Keratinocyte (primary cell): Measurements from ENCODE around the gene UNKL. TPM values are rescaled to one million over a fixed set of nuclear protein-coding genes. Genes with fewer than 3 reads are reported as not detected.

ENCODE experiments used
- DNase-seq: peaks from one replicate; pipeline ENCODE4 v3.0.0-alpha.2; 2011; ENCODE audit warnings: low read depth, missing footprints, low spot score
- FAIRE-seq: peaks from 2 replicates; lab custom pipeline; 2011; peaks lifted over from hg19 to GRCh38; lab: Jason Lieb, UNC
- H2AFZ ChIP-seq: 2 replicates; pipeline ENCODE4 v1.6.0; 2012; ENCODE audit warnings: low read length, control low read depth, inconsistent platforms; ENCODE audit not compliant: control insufficient read depth
- H3K27ac ChIP-seq: 2 replicates; pipeline ENCODE4 v1.5.1; 2011; ENCODE audit warnings: low read length; ENCODE audit not compliant: control insufficient read depth, insufficient read depth
- H3K27me3 ChIP-seq: 3 replicates; pipeline ENCODE4 v1.6.0; 2011; ENCODE audit warnings: low read length; ENCODE audit not compliant: control insufficient read depth, insufficient read depth; ENCODE audit errors: extremely low read depth
- H3K36me3 ChIP-seq, 2 experiments: 2 replicates in 1 of 2; 3 replicates in 1 of 2; pipeline ENCODE4 v1.5.1; 2011; ENCODE audit warnings: low read length in 2 of 2, mild to moderate bottlenecking in 1 of 2; ENCODE audit not compliant: control insufficient read depth in 2 of 2, insufficient read depth in 2 of 2; ENCODE audit errors: extremely low read depth in 1 of 2
- H3K4me1 ChIP-seq: 3 replicates; pipeline ENCODE4 v1.5.1; 2011; ENCODE audit warnings: low read length; ENCODE audit not compliant: control insufficient read depth, insufficient read depth; ENCODE audit errors: extremely low read depth
- H3K4me2 ChIP-seq: 3 replicates; pipeline ENCODE4 v1.6.0; 2011; ENCODE audit warnings: low read depth, low read length; ENCODE audit not compliant: control insufficient read depth, insufficient read depth; ENCODE audit errors: extremely low read depth
- H3K4me3 ChIP-seq, 3 experiments: fragments of 200-600 bp in 1 of 3; sonication (generic) in 1 of 3; 2 replicates in 2 of 3; 3 replicates in 1 of 3; pipeline ENCODE4 v1.5.1; 2011 to 2016; ENCODE audit warnings: low read length in 3 of 3, mild to moderate bottlenecking in 3 of 3, control low read depth in 2 of 3, inconsistent platforms in 1 of 3, low read depth in 1 of 3, mixed read lengths in 1 of 3, mixed run types in 1 of 3, moderate library complexity in 1 of 3; ENCODE audit not compliant: control insufficient read depth in 2 of 3, insufficient read depth in 2 of 3; ENCODE audit errors: extremely low read depth in 1 of 3
- H3K79me2 ChIP-seq: 2 replicates; pipeline ENCODE4 v1.6.0; 2012; ENCODE audit warnings: low read length; ENCODE audit not compliant: control insufficient read depth, insufficient read depth
- H3K9ac ChIP-seq: 3 replicates; pipeline ENCODE4 v1.6.0; 2011; ENCODE audit warnings: low read length; ENCODE audit not compliant: control insufficient read depth, insufficient read depth; ENCODE audit errors: extremely low read depth
- H3K9me1 ChIP-seq: 3 replicates; pipeline ENCODE4 v1.6.0; 2011; ENCODE audit warnings: low read length; ENCODE audit not compliant: control insufficient read depth, insufficient read depth; ENCODE audit errors: extremely low read depth
- H3K9me3 ChIP-seq: 2 replicates; pipeline ENCODE4 v1.5.1; 2012; ENCODE audit warnings: low read depth, low read length; ENCODE audit not compliant: control insufficient read depth
- H4K20me1 ChIP-seq: 3 replicates; pipeline ENCODE4 v1.6.0; 2011; ENCODE audit warnings: low read length; ENCODE audit not compliant: control insufficient read depth, insufficient read depth; ENCODE audit errors: extremely low read depth
- EZH2 ChIP-seq: IDR thresholded peaks from one replicate; pipeline ENCODE4 v1.6.1; 2012; ENCODE audit warnings: inconsistent platforms, mild to moderate bottlenecking, low read length, moderate library complexity
- dilution Hi-C: fragments of 300-500 bp; cut with MboI; formaldehyde crosslinking; loops from one replicate; pipeline ENCODE4 v1.7.0; 2020; ENCODE audit warnings: low sequenced_read_pairs; ENCODE audit not compliant: extremely low pct_ligation_motif_present
- polyA plus RNA-seq, 5 experiments: library from polyadenylated mRNA; depleted of rRNA in 3 of 5; stranded (reverse) in 3 of 5; stranded (forward) in 1 of 5; unstranded in 1 of 5; fragments of >200 nt; gene quantifications; 1 replicate in 1 of 5; 2 replicates in 3 of 5; 3 replicates in 1 of 5; pipeline versions ENCODE4 v1.2.1 to v1.2.3, GENCODE V29; 2011 to 2012; ENCODE audit warnings: missing spikeins in 2 of 5, low read depth in 1 of 5, low replicate concordance in 1 of 5
- TF ChIP-seq, protein P1 (sequence below), 3 experiments: IDR thresholded peaks in 1 of 3; conservative IDR thresholded peaks in 1 of 3; optimal IDR thresholded peaks in 1 of 3; 2 replicates in 2 of 3; 3 replicates in 1 of 3; pipeline versions ENCODE3 to v1.5.1; 2011; ENCODE audit warnings: low read length in 3 of 3, mild to moderate bottlenecking in 3 of 3, moderate library complexity in 2 of 3, control low read depth in 1 of 3, inconsistent platforms in 1 of 3; ENCODE audit not compliant: insufficient read depth in 2 of 3; ENCODE audit errors: extremely low read depth in 1 of 3

UNKL gene
- polyA plus RNA-seq, 1 donor (not counting 4 experiments of a cell fraction or from before 2014, with no cell fraction given): 2.3 TPM

DNA sequence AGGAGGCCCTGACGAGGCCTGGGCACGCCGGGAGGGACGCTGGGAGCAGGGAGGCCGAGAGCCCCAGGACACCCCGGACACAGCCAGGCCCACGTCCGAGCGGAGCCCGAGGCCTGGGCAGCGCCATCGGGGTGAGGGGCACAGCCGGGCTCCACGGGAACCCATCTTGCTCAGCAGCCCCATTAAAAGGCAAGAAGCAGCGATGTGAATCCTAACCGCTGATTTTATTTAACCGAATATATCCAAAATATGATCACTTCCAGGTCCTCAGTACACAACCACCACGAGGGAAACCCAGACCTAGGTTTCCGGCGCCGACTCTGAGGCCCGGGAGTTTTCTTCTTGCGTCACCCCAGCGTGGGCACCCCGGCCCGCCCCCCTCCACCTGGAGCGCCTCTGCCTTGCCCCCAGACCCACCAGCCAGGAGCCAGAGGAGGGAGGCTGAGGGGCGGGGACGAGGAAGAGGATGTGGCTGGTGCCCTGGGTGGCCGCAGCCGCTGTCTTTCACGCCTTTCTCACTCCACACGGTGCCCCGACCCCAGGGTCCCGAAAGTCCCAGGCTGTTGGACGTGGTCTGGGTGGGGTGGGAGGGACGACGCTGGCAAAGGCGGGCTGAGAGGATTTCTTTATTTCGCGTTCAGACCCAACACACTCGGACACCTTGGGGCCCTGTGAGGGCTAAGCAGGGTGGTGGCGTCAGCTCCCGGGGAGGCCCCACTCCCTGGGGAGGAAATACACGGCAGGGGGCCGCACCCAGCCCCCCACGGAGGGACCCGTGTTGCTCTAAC, 30.4 kb upstream of the UNKL start:
- Histone ChIP-seq H3K9me3 (no peaks in the 10 kb centered on the region), H4K20me1 (no peaks in the 10 kb centered on the region), H3K27ac (no peak overlapping the region), H3K4me2 (no peak overlapping the region), H2AFZ (no peak overlapping the region), H3K4me1 (no peaks in the 10 kb centered on the region), H3K36me3 (peaks cover 0 to 11% of the 10 kb centered on the region in 2 experiments), H3K79me2 (no peaks in the 10 kb centered on the region), H3K4me3 (no peak overlapping the region), H3K27me3 (no peaks in the 10 kb centered on the region), H3K9me1 (no peaks in the 10 kb centered on the region), H3K9ac (no peak overlapping the region)
- TF ChIP-seq, protein P1, sequence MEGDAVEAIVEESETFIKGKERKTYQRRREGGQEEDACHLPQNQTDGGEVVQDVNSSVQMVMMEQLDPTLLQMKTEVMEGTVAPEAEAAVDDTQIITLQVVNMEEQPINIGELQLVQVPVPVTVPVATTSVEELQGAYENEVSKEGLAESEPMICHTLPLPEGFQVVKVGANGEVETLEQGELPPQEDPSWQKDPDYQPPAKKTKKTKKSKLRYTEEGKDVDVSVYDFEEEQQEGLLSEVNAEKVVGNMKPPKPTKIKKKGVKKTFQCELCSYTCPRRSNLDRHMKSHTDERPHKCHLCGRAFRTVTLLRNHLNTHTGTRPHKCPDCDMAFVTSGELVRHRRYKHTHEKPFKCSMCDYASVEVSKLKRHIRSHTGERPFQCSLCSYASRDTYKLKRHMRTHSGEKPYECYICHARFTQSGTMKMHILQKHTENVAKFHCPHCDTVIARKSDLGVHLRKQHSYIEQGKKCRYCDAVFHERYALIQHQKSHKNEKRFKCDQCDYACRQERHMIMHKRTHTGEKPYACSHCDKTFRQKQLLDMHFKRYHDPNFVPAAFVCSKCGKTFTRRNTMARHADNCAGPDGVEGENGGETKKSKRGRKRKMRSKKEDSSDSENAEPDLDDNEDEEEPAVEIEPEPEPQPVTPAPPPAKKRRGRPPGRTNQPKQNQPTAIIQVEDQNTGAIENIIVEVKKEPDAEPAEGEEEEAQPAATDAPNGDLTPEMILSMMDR (optimal IDR thresholded peaks at IDR 0.05 in 1 of 3, IDR thresholded peaks at IDR 0.05 in 1 of 3, conservative IDR thresholded peaks at IDR 0.05 in 1 of 3; ENCODE audit: extremely low read depth in 1 of 3, insufficient read depth in 2 of 3, low read length in 3 of 3): no peak
- no peak for TF ChIP-seq EZH2
- FAIRE-seq (no peak), DNase-seq (no peak)
- dilution Hi-C loops: no loop called here

DNA sequence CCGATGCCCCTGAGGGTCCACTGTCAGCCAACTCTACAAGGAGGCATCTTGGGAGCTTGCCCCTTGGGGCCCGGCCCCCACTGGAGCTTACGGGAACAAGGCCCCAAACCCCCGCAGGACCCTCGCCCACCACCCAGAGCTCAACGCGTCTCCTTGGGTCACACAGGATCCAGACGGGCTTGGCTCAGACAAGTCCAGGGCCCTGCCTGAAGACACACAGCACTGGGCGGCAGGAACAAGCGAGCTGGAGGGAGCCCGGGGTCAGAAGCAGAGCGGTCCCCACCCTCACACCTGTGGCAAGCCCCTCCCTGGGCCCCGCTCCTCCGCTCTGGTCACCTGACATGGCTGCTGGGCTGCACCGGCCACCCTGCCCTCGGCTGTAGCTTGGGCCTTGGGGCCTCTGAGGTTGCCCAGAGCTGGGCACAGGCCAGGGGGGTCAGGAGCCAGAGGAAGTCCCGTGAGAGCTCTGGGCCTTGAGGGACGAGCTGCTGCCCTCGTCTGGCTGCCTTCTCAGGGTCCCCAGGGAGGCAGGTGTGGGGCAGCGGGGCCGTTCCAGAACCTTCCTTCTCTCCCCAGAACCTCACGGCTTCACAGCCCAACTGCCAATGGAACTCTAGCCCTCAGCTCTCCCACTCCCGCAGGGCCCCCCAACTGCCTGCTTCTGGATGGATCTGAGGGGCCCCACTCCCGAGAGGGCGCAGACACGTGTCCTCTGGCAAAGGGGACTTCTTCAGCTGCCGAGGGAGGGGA, 29.7 kb upstream of the UNKL start, which contains the start of gene CCDC154:
Gene CCDC154 (minus strand): TSS at position 577 of the 750 bp plus-strand sequence. CDS start 234 bp downstream, at position 343.
- Histone ChIP-seq H2AFZ (no peak within 1 kb of the TSS), H3K36me3 (peaks cover 0 to 11% of the 10 kb centered on the region in 2 experiments), H3K4me2 (no peak within 1 kb of the TSS), H4K20me1 (no peaks in the 10 kb centered on the region), H3K9me3 (no peaks in the 10 kb centered on the region), H3K4me1 (no peaks in the 10 kb centered on the region), H3K9ac (no peak within 1 kb of the TSS), H3K79me2 (no peaks in the 10 kb centered on the region), H3K27ac (no peak within 1 kb of the TSS), H3K9me1 (no peaks in the 10 kb centered on the region), H3K4me3 (no peak within 1 kb of the TSS), H3K27me3 (no peaks in the 10 kb centered on the region)
- no peak for DNase-seq
- FAIRE-seq: no peak
- dilution Hi-C loops: no loop called here
- TF ChIP-seq EZH2: no peak
- TF ChIP-seq, protein P1 (optimal IDR thresholded peaks at IDR 0.05 in 1 of 3, IDR thresholded peaks at IDR 0.05 in 1 of 3, conservative IDR thresholded peaks at IDR 0.05 in 1 of 3; ENCODE audit: extremely low read depth in 1 of 3, insufficient read depth in 2 of 3, low read length in 3 of 3): no peak
